ENCODE measurements around the gene TFF2.

The TFF2 gene

DNA sequence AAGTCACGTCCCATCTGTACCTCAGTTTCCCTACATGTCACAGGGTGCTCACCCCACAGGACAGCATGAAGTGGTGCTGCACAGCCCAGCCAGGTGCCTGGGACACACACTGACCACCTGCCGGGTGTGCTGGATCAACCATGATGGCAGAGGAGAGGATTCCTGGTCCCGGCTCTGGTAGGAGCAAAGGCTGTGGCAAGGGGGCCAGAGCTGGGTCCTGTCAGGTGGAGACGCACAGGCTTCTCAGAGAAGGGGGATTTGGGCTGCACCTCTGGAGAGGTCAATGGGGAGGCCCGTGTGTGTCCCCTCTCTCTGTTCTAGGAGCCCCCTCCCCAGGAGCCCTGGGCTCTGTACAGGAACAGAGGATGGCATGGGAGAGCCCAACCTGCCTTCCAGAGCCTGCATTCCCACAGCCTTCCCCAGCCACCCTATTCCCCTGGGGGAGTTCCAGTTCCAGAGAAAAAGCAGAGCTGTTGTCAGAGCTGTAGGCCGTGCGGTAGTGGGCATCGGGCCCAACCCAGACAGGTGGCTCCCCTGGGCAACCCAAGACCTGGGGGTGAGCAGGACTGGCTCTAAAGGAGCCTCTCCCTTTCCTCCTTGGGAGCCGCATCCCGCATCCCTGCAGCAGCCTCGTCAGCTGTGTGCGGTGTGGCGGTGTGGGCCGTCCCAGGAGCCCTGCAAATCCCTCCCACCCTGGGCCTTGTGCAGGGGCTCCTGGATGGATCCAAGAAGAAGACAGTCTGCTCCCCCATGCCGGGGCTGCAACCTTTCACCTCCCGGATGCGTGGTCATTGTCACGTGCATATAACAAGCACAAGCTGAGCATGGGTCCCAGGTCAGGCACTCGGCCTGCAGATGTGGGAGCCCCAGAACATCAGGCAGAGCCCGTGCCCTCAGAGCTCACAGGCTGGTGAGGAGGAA, 32.7 kb downstream of the TFF2 start:
- DNase-seq, result peak; percentile 12

DNA sequence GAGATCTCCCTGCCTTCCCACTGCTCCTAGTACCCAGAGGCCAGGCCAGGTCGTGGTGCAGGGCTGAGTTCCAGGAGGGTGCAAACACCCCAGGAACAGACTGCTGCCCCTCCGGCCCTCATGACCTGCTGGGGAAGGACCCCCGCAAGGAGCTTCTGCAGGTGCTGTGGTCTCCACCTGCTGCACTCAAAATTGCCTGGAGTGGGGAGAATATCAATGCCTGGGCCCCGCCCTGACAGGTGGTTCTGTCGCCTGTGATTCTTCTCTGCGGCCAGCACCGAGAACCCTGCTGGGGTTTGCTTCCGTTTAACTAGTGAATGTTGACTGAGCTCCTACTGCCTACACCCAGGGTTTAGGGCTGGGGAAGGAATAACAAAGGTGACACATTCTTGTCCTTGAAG, 33.5 kb downstream of the TFF2 start:
- DNase-seq, result peak; percentile 59

DNA sequence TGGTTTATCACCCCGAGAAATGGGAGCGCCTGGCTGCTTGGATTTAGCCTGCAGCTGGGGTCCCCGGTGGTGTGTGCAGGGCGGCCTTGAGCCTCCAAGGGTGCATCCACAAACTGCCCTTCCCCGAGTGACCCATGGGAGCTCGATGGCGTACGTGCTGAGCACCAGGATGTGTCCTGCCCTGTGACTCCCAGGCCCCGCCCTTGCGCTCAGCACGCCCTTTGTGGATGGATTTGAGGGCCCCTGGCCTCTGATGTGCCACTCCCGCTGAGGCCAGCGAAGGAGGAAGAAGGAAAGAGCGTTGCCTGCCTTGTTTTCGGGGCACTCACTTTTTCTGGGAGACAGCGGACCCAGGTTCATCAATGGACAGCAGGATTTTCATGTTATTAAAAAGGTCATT, 33.9 kb downstream of the TFF2 start:
- DNase-seq, result no peak

GRCh38 chr21:42315296-42315891, 35.4 kb downstream of the TFF2 start, which contains the start of gene TFF3:
Gene TFF3 (minus strand): TSS chr21:42315409. CDS start chr21:42315374, 35 bp downstream.
- peak; percentile 88 for DNase-seq

DNA sequence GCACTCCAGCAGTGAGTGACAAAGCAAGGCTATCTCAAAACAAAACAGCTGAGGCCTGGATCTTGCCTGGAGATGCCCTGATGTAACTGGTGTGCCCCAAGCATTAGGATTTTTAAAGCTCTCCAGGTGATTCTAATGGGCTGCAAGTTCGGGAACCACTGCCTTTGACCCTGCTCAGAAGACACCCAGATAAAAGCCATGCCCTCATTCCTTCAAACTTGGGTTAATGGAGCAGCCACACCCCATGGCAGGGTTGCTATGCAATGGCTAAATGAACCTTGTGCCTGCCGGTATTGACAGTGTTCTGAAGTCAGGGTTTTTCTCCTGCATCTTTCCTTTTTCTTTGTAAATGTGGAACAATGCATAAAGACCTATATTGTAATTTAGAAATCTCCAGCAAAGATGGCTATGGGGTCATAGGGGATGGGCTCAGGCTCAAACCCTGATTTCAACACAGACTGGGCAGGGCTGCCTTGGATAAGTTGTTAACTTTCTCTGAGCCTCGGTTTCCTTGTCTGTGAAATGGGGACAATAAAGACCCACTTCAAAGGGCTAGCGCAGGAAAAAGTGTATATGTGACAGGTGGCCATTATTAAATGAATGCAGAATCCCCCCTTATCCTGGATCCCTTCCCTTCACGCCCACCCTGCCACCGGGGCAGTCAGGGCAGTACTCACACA, 36.0 kb downstream of the TFF2 start:
- no peak for DNase-seq

DNA sequence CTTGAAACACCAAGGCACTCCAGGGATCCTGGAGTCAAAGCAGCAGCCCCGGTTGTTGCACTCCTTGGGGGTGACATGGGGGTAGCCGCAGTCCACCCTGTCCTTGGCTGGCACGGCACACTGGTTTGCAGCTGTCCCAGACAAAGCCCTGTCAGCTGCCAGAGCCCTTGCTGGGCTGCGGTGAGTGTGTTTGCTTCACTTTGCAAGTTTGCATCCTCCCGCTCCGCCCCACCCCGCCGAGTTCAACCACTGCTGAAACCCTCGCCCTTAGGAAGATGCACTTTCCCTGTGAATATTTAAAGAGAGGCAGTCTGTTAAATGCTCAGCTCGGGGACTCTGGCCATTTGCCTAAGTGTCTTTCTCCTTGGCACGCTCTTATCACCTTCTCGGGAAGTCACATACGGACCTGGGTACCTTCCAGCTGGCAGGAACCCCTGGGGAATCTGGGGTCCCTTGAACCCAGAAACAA, 37.3 kb downstream of the TFF2 start:
- DNase-seq, result peak; percentile 18

- no peak for DNase-seq
Measured at GRCh38 chr21:42312626-42313104, 38.1 kb downstream of the TFF2 start.

- no peak for DNase-seq
Measured at GRCh38 chr21:42311816-42312625, 38.8 kb downstream of the TFF2 start.

GRCh38 chr21:42311160-42311559, 39.6 kb downstream of the TFF2 start:
- no peak for DNase-seq

DNA sequence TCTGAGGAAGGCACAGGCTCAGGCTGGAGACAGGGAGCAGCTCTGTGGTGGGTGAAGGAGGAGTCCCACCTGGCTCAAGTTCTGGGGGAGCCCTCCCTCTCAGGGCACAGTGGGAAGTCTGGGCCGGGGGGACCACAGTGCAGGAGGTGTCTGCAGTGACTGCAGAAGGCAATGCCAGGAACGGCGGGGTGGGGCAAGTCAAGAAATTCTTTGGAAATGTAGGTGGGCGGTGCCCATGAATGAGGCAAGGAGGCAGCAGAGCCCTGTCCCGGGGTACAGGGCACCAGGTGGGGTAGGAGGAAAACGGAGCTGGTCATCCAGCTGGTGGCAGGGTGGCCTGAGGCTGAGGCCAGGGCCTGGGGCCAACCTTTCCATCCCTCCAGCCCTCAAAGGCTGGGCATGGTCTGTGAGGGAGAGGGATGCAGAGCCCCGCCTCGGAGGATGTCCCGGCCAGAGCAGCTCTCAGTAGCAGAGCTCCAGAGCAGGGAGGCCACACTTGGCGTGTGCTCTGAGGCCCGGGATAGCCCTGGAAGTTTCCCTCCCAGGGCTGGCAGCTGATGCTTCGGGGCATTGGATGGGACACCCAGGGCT, 40.3 kb downstream of the TFF2 start:
- DNase-seq, result no peak

GRCh38 chr21:42309753-42310213, 41.0 kb downstream of the TFF2 start:
- DNase-seq, result no peak

DNA sequence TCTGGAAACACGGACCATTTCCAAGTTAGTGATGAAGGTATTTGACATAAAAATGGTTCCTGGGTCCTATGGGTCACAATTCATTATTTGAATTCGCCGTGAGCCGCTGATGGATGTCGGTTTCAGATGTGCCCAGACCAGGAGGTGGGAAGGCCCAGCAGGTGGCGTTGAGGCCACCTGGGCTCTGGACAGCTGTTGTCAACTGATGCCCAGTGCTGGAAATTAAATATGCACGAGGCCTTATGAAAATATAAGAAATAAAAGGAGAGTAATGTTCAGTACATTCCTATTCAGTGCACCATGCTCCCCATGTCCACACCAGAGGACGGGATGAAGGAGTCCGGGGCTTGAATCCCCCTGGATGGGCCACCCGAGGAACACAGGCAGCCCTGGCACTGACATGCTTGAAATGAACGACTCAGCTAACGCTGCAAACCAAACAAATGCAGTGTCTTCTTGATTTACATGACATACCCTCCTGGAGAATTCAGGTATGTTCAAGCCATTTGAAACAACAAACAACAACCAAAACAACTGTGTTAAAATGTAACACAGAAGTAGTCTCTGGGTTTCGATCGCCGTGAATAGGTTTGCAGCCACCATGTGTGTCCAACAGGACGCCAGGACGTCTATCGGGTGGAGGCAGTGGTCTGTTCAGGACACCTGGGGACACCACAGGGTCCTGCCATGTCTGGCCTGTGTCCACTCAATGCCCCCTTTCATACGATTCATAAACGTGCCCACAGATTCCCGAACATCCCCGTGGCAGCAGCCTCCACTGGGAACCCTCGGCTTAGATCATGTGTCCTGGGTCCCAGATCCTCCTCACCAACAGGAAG, 41.7 kb downstream of the TFF2 start:
- no peak for DNase-seq

GRCh38 chr21:42308161-42308913, 42.5 kb downstream of the TFF2 start:
- no peak for DNase-seq

GRCh38 chr21:42307106-42307505, 43.7 kb downstream of the TFF2 start:
- DNase-seq, result no peak

DNA sequence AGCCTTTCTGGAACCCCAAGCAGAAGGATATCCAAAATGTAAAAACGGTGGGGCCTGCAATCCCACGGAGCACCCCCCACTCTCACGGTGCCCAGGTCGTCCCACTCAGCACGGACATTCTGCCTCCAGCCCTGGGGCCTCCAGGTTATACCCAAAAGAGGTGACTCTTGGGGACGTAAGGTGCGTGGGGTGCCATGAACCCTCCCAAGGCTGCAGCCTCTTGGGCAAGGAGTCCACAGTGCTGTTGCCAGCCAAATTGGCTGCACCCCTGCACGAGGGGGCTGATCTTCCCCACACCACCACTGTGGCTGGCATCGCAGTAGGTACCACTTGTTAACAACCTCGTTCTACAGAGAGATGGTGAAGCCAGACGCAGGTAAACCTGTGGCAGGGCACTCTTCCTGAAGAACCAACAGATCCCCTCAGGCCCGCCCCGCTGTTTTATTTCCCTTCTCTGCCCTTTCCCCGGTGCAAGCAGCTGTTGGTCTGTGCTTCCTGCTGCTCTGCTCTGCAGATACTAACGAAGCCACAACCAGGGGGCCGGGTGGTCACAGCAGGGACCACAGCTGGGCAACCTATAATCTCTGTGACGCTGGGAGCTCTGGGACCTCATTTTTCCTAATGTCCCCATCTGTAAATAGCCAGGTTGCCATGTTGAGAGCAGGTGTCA, 44.3 kb downstream of the TFF2 start:
- peak; percentile 44 for DNase-seq

- DNase-seq, result no peak
Measured at GRCh38 chr21:42305707-42306147, 45.1 kb downstream of the TFF2 start.

GRCh38 chr21:42304556-42305454, 46.0 kb downstream of the TFF2 start:
- no peak for DNase-seq

- DNase-seq, result no peak
Measured at GRCh38 chr21:42303443-42303842, 47.4 kb downstream of the TFF2 start.

All from NCI-H2081 treated with DMSO at 0.1 percent for 48 hours (cell line).